T-helper 1 cell treated with Interleukin-12 subunit alpha and Interleukin-12 subunit beta and Interleukin-4 antibody, amounts not matched to agents 30 μg/mL and 1 μg/mL, for 36 hours (primary cell): ENCODE data around the gene TOX2.
A peak's percentile ranks its signal among the peaks of the same experiment; 100 is the strongest.

Experiments used
- H3K27ac Mint-ChIP-seq: one replicate; pipeline ENCODE4 v1.8.0; 2021; ENCODE audit warnings: mild to moderate bottlenecking, mixed read lengths
- H3K27me3 Mint-ChIP-seq: one replicate; pipeline ENCODE4 v1.8.0; 2021; ENCODE audit warnings: low read depth, mixed read lengths
- H3K36me3 Mint-ChIP-seq: one replicate; pipeline ENCODE4 v1.8.0; 2021; ENCODE audit warnings: low read depth, mixed read lengths
- H3K4me1 Mint-ChIP-seq: one replicate; pipeline ENCODE4 v1.8.0; 2021; ENCODE audit warnings: low read depth, mixed read lengths
- H3K4me3 Mint-ChIP-seq: one replicate; pipeline ENCODE4 v1.8.0; 2021; ENCODE audit warnings: mild to moderate bottlenecking, moderate library complexity, mixed read lengths
- H3K9me3 Mint-ChIP-seq: one replicate; pipeline ENCODE4 v1.8.0; 2021; ENCODE audit warnings: mixed read lengths

The TOX2 gene

GRCh38 chr20:43941476-43942200 lies 27.0 kb downstream of the TOX2 start:
- Mint-ChIP-seq H3K36me3 (peaks cover 8% of the 10 kb centered on the region), H3K27ac (peak overlapping the region; percentile 90), H3K27me3 (peaks cover 13% of the 10 kb centered on the region), H3K9me3 (no peaks in the 10 kb centered on the region), H3K4me1 (peaks cover 64% of the 10 kb centered on the region), H3K4me3 (peak overlapping the region; percentile 63)

- peaks cover 5% of the 10 kb centered on the region for H3K36me3 Mint-ChIP-seq
- peak overlapping the region; percentile 90 for H3K27ac Mint-ChIP-seq
- H3K4me3 Mint-ChIP-seq: peak overlapping the region; percentile 63
- H3K9me3 Mint-ChIP-seq: no peaks in the 10 kb centered on the region
- peaks cover 62% of the 10 kb centered on the region for H3K4me1 Mint-ChIP-seq
- peaks cover 9% of the 10 kb centered on the region for H3K27me3 Mint-ChIP-seq
Measured at GRCh38 chr20:43942201-43942590, 27.5 kb downstream of the TOX2 start.

- H3K4me3 Mint-ChIP-seq: peak overlapping the region; percentile 63
- H3K27me3 Mint-ChIP-seq: peaks cover 12% of the 10 kb centered on the region
- H3K27ac Mint-ChIP-seq: peak overlapping the region; percentile 90
- H3K4me1 Mint-ChIP-seq: peaks cover 64% of the 10 kb centered on the region
- peaks cover 5% of the 10 kb centered on the region for H3K36me3 Mint-ChIP-seq
- H3K9me3 Mint-ChIP-seq: no peaks in the 10 kb centered on the region
Measured at GRCh38 chr20:43942667-43943285, 28.1 kb downstream of the TOX2 start.

GRCh38 chr20:43943725-43944124 lies 29.1 kb downstream of the TOX2 start:
- Mint-ChIP-seq H3K36me3 (peaks cover 5% of the 10 kb centered on the region), H3K4me1 (peaks cover 67% of the 10 kb centered on the region), H3K27me3 (peaks cover 12% of the 10 kb centered on the region), H3K9me3 (no peaks in the 10 kb centered on the region), H3K27ac (peak overlapping the region; percentile 90), H3K4me3 (no peak overlapping the region)

- H3K27ac Mint-ChIP-seq: no peak overlapping the region
- peaks cover 9% of the 10 kb centered on the region for H3K36me3 Mint-ChIP-seq
- no peak overlapping the region for H3K4me3 Mint-ChIP-seq
- no peaks in the 10 kb centered on the region for H3K9me3 Mint-ChIP-seq
- H3K27me3 Mint-ChIP-seq: peaks cover 21% of the 10 kb centered on the region
- peaks cover 66% of the 10 kb centered on the region for H3K4me1 Mint-ChIP-seq
Measured at GRCh38 chr20:43944653-43945235, 30.1 kb downstream of the TOX2 start.

GRCh38 chr20:43945391-43946205 lies 30.9 kb downstream of the TOX2 start:
- Mint-ChIP-seq H3K9me3 (no peaks in the 10 kb centered on the region), H3K4me3 (no peak overlapping the region), H3K36me3 (peaks cover 9% of the 10 kb centered on the region), H3K27me3 (peaks cover 18% of the 10 kb centered on the region), H3K27ac (no peak overlapping the region), H3K4me1 (peaks cover 65% of the 10 kb centered on the region)

- H3K9me3 Mint-ChIP-seq: no peaks in the 10 kb centered on the region
- no peak overlapping the region for H3K27ac Mint-ChIP-seq
- peaks cover 9% of the 10 kb centered on the region for H3K36me3 Mint-ChIP-seq
- H3K27me3 Mint-ChIP-seq: peaks cover 18% of the 10 kb centered on the region
- no peak overlapping the region for H3K4me3 Mint-ChIP-seq
- H3K4me1 Mint-ChIP-seq: peaks cover 62% of the 10 kb centered on the region
Measured at GRCh38 chr20:43946206-43946491, 31.5 kb downstream of the TOX2 start.

GRCh38 chr20:43946659-43947315 lies 32.1 kb downstream of the TOX2 start:
- H3K27me3 Mint-ChIP-seq: peaks cover 18% of the 10 kb centered on the region
- no peaks in the 10 kb centered on the region for H3K9me3 Mint-ChIP-seq

GRCh38 chr20:43947316-43947710 lies 32.7 kb downstream of the TOX2 start:
- no peak overlapping the region for H3K4me3 Mint-ChIP-seq
- no peak overlapping the region for H3K27ac Mint-ChIP-seq
- H3K36me3 Mint-ChIP-seq: peaks cover 9% of the 10 kb centered on the region
- peaks cover 20% of the 10 kb centered on the region for H3K27me3 Mint-ChIP-seq
- H3K4me1 Mint-ChIP-seq: peaks cover 56% of the 10 kb centered on the region
- no peaks in the 10 kb centered on the region for H3K9me3 Mint-ChIP-seq

More at GRCh38 chr20:43946659-43947315, 32.1 kb downstream of the TOX2 start:
- Mint-ChIP-seq H3K4me1 (peaks cover 58% of the 10 kb centered on the region), H3K27ac (no peak overlapping the region), H3K4me3 (no peak overlapping the region), H3K36me3 (peaks cover 9% of the 10 kb centered on the region)

GRCh38 chr20:43948455-43948854 lies 33.8 kb downstream of the TOX2 start:
- Mint-ChIP-seq H3K9me3 (no peaks in the 10 kb centered on the region), H3K36me3 (peaks cover 13% of the 10 kb centered on the region), H3K4me1 (peaks cover 55% of the 10 kb centered on the region), H3K27me3 (peaks cover 26% of the 10 kb centered on the region), H3K4me3 (no peak overlapping the region), H3K27ac (no peak overlapping the region)

- Mint-ChIP-seq H3K4me3 (peak overlapping the region; percentile 72), H3K9me3 (no peaks in the 10 kb centered on the region), H3K27ac (peak overlapping the region; percentile 3), H3K4me1 (peaks cover 57% of the 10 kb centered on the region), H3K36me3 (peaks cover 13% of the 10 kb centered on the region), H3K27me3 (peaks cover 30% of the 10 kb centered on the region)
Measured at GRCh38 chr20:43949248-43949647, 34.6 kb downstream of the TOX2 start.

- Mint-ChIP-seq H3K27ac (peak overlapping the region; percentile 73), H3K27me3 (peaks cover 32% of the 10 kb centered on the region), H3K4me1 (peaks cover 62% of the 10 kb centered on the region), H3K9me3 (no peaks in the 10 kb centered on the region), H3K4me3 (peak overlapping the region; percentile 72), H3K36me3 (peaks cover 13% of the 10 kb centered on the region)
Measured at GRCh38 chr20:43949741-43950618, 35.3 kb downstream of the TOX2 start.

- Mint-ChIP-seq H3K4me3 (peak overlapping the region; percentile 8), H3K27ac (peak overlapping the region; percentile 23), H3K27me3 (peaks cover 29% of the 10 kb centered on the region), H3K4me1 (peaks cover 71% of the 10 kb centered on the region), H3K9me3 (peaks cover 20% of the 10 kb centered on the region), H3K36me3 (peaks cover 25% of the 10 kb centered on the region)
Measured at GRCh38 chr20:43953919-43954592, 39.4 kb downstream of the TOX2 start.
